SH-SY5Y (cell line): ENCODE results near the gene LRRK1.

Experiments
- GATA2 ChIP-seq: IDR thresholded peaks from 2 replicates; pipeline ENCODE4 v1.6.1; 2011; ENCODE audit warnings: mild to moderate bottlenecking, low read depth, low read length
- GATA3 ChIP-seq: IDR thresholded peaks from 2 replicates; pipeline ENCODE4 v1.6.1; 2011; ENCODE audit warnings: low read depth, mild to moderate bottlenecking, low read length, moderate library complexity

- TF ChIP-seq GATA3 (no peak), GATA2 (no peak)
These were observed 37.4 kb upstream of the LRRK1 start for GRCh38 chr15:100881573-100882336.
